ENCODE results near the gene SLC5A8. TPM values are rescaled to one million over a fixed set of nuclear protein-coding genes. Genes with fewer than 3 reads are reported as not detected.
"Not testable (repeated sequence)": the region's sequence is repeated elsewhere in the genome, so short reads cannot be mapped to it uniquely, and the experiment has no call there.

Gene SLC5A8
- total RNA-seq, 4 donors from 2014 or later = 0.18 to 0.54 (median 0.28) TPM; not detected in 1

DNA sequence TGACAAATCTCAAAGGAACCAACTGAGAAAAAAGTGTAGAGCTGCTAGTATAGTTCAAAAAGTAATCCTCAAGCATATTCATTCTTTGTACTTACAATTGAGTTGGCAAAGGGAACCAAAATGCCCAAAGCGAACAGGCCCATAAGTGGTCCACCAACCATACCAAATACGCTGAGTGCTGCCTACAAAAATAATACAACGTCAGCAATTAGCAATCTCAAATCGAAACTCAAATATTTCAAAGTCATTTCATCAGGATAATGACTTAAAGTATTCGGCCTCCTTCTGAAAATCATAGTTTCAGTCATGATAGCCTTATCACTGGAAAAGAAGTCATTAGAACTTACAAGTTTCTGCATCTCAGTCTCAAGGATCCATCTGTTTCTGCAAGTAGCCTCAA lies 42.0 kb downstream of the SLC5A8 start:
- no peaks in the 10 kb centered on the region for H3K4me1 ChIP-seq
- H3K27ac ChIP-seq = no peak overlapping the region
- H3K4me3 ChIP-seq = no peak overlapping the region
- no peak for DNase-seq
- H3K27me3 ChIP-seq = no peaks in the 10 kb centered on the region
- no peaks in the 10 kb centered on the region for H3K36me3 ChIP-seq
- no peak for TF ChIP-seq POLR2A (IDR thresholded peaks at IDR 0.05)
- TF ChIP-seq CTCF (IDR thresholded peaks at IDR 0.05) = no peak
- H3K9me3 ChIP-seq = no peaks in the 10 kb centered on the region

DNA sequence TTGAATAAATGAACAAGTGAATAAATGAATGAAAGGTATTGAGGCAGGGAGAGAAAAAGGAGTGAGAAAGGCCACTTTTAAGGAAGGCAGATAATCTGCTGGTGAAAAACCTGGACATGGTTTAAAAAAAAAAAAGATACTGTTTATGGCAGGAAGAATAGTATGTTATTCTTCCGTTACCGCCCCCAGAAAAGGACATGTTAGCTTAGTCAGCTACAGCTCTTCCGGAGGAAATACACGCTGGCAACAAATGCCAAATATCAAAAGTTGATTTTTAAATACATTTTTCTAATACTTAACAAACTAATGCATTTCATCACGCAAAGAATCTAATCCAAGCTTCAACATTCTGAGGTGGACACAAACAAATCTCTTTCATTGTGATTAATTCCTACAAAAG lies 43.2 kb downstream of the SLC5A8 start:
- H3K4me1 ChIP-seq = no peaks in the 10 kb centered on the region
- DNase-seq = no peak
- H3K9me3 ChIP-seq = no peaks in the 10 kb centered on the region
- H3K36me3 ChIP-seq = no peaks in the 10 kb centered on the region
- TF ChIP-seq CTCF (IDR thresholded peaks at IDR 0.05) = no peak
- TF ChIP-seq POLR2A (IDR thresholded peaks at IDR 0.05) = no peak
- no peaks in the 10 kb centered on the region for H3K27me3 ChIP-seq
- H3K27ac ChIP-seq = no peak overlapping the region
- no peak overlapping the region for H3K4me3 ChIP-seq

DNA sequence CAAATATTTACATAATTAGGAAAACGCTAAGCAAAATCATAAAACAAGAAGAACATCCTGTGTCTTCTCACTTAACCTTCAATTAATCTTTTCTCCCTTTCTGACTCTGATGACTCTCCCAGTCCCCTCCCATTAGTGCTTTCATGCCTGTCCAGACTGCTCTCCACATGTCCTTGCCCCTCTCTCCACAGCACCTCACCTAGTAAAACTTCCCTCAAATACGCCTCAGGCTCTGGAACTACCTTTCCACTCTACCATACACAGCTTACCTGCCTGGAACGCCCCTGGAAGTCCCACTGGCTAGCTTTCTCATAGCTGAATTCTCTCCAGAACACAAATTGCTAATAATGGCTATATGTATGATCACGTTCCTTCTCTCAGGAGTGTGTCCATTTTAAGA lies 44.7 kb downstream of the SLC5A8 start:
- Histone ChIP-seq H3K36me3 (no peaks in the 10 kb centered on the region), H3K27ac (no peak overlapping the region), H3K9me3 (no peaks in the 10 kb centered on the region), H3K27me3 (no peaks in the 10 kb centered on the region), H3K4me1 (no peaks in the 10 kb centered on the region), H3K4me3 (no peak overlapping the region)
- DNase-seq = no peak
- TF ChIP-seq POLR2A (IDR thresholded peaks at IDR 0.05) (no peak), CTCF (IDR thresholded peaks at IDR 0.05) (no peak)

DNA sequence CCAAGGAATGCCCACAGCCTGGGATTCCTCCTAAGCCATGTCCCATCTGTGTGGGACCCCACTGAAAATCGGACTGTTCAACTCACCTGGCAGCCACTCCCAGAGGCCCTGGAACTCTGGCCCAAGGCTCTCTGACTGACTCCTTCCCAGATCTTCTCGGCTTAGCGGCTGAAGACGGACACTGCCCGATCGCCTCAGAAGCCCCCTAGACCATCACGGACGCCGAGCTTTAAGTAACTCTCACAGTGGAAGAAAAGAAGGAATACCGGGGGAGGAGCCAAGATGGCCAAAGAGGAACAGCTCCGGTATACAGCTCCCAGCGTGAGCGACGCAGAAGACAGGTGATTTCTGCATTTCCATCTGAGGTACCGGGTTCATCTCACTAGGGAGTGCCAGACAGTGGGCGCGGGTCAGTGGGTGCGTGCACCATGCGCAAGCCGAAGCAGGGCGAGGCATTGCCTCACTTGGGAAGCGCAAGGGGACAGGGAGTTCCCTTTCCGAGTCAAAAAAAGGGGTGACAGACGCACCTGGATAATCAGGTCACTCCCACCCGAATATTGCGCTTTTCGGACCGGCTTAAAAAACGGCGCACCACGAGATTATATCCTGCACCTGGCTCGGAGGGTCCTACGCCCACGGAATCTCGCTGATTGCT lies 64.1 kb downstream of the SLC5A8 start:
- H3K4me1 ChIP-seq, H3K27me3 ChIP-seq, H3K4me3 ChIP-seq, H3K36me3 ChIP-seq, H3K27ac ChIP-seq, H3K9me3 ChIP-seq, DNase-seq: not testable (repeated sequence)

DNA sequence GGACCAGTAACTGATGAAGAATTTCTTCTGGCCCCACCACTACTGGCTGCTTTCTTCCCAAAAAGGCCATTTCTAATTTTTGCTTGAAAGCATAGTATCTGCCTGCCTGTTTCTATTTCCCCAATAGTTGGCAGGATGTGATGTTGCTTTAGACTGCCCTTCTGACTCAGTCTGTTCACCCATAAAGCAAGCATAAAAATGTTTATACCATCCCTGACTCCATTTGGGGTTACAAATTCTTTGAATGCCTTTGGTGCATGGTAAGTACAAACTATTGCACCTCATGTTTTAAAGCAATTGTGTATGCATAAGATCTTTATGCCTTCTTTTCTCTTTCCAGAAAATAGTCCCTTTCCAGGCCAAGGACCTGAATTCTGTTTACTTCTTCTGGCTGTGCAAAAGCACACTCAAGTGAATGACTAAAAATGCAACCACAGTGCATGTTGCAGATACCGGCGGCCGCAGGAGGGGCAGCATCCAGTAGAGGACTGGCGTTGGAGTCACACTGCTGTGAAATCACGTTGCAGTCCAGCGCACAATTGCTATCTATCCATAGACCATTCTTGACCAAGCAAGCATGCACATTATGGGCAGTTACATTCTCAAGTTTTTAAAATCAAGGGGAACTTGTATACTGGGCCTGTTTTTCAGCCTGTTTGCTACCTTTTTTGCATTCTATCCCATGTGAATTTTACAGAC lies 82.4 kb downstream of the SLC5A8 start:
- no peak overlapping the region for H3K27ac ChIP-seq
- no peak overlapping the region for H3K4me3 ChIP-seq
- TF ChIP-seq CTCF (IDR thresholded peaks at IDR 0.05) = no peak
- TF ChIP-seq POLR2A (IDR thresholded peaks at IDR 0.05) = no peak
- no peaks in the 10 kb centered on the region for H3K9me3 ChIP-seq
- no peaks in the 10 kb centered on the region for H3K4me1 ChIP-seq
- H3K36me3 ChIP-seq = no peaks in the 10 kb centered on the region
- DNase-seq = no peak
- H3K27me3 ChIP-seq = no peaks in the 10 kb centered on the region

DNA sequence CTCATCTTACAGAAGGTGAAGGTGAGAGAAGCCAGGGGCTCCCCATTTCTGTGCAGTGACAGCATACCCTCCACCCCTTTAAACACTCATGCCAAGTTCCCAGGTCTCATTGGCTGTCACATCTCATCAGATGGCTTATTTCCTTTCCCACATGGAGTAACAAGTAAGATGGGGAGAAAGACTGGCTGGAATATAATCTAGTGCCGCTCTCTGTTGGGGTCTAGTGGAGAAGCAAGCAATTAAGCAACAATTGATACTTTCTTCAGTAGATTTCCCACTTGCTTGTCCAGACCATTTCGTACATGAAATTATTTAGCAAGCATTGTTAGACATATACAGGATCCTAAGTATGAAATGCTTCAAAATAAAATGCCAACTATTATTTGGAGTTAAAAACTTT lies 92.2 kb downstream of the SLC5A8 start:
- no peak for TF ChIP-seq CTCF (IDR thresholded peaks at IDR 0.05)
- TF ChIP-seq POLR2A (IDR thresholded peaks at IDR 0.05) = no peak
- no peaks in the 10 kb centered on the region for H3K36me3 ChIP-seq
- H3K27me3 ChIP-seq = no peaks in the 10 kb centered on the region

More for the DNA sequence above, 92.2 kb downstream of the SLC5A8 start:
- Histone ChIP-seq H3K9me3 (no peaks in the 10 kb centered on the region), H3K27ac (no peak overlapping the region), H3K4me3 (no peak overlapping the region), H3K4me1 (no peaks in the 10 kb centered on the region)
- DNase-seq = no peak
